Endothelial cell of umbilical vein (primary cell): ENCODE measurements around the gene SIX5. TPM values are rescaled to one million over a fixed set of nuclear protein-coding genes. Genes with fewer than 3 reads are reported as not detected.

ENCODE experiments used
- BruUV-seq: library from RNA; stranded (reverse); fragments of 400-500 nt; replicated peaks from 2 replicates; lab custom pipeline; 2021; lab: Mats Ljungman, UMichigan
- CTCF ChIA-PET: fragments of 300-600, 350-600 bp; sonication (Branson Sonifier 250); formaldehyde crosslinking; loops from one replicate; lab custom pipeline; 2021; ENCODE audit warnings: antibody characterized with exemption, inconsistent platforms; lab: Charles Lee
- POLR2A ChIA-PET: fragments of 300-600, 350-600 bp; sonication (Branson Sonifier 250); formaldehyde crosslinking; loops from one replicate; lab custom pipeline; 2021; ENCODE audit warnings: antibody characterized with exemption, inconsistent platforms; lab: Charles Lee
- DNase-seq: peaks from one replicate; pipeline ENCODE4 v3.0.0-alpha.2; 2011; ENCODE audit warnings: low read depth, low spot score
- FAIRE-seq: peaks from 2 replicates; lab custom pipeline; 2011; peaks lifted over from hg19 to GRCh38; lab: Jason Lieb, UNC
- H2AFZ ChIP-seq: 2 replicates; pipeline ENCODE4 v1.6.0; 2012; ENCODE audit warnings: low read depth, low read length, control low read depth, inconsistent platforms
- H3K27ac ChIP-seq: 2 replicates; pipeline ENCODE4 v1.5.1; 2011; ENCODE audit warnings: low read depth, mild to moderate bottlenecking, control low read depth, low read length, moderate library complexity; ENCODE audit not compliant: insufficient read depth
- H3K27me3 ChIP-seq, 2 experiments: 2 replicates each; pipeline versions ENCODE4 v1.6.0 to v1.6.1; 2011; ENCODE audit warnings: low read length in 2 of 2, mixed read lengths in 1 of 2; ENCODE audit not compliant: control insufficient read depth in 2 of 2, insufficient read depth in 2 of 2
- H3K36me3 ChIP-seq, 2 experiments: 2 replicates in 1 of 2; 3 replicates in 1 of 2; pipeline ENCODE4 v1.5.1; 2011; ENCODE audit warnings: low read length in 2 of 2, mild to moderate bottlenecking in 1 of 2, moderate library complexity in 1 of 2; ENCODE audit not compliant: control insufficient read depth in 2 of 2, insufficient read depth in 2 of 2; ENCODE audit errors: extremely low read depth in 1 of 2
- H3K4me1 ChIP-seq: 3 replicates; pipeline ENCODE4 v1.5.1; 2011; ENCODE audit warnings: mild to moderate bottlenecking, low read length; ENCODE audit not compliant: control insufficient read depth, insufficient read depth; ENCODE audit errors: extremely low read depth
- H3K4me2 ChIP-seq: 2 replicates; pipeline ENCODE4 v1.6.1; 2011; ENCODE audit warnings: low read length, control low read depth, mixed read lengths; ENCODE audit not compliant: insufficient read depth
- H3K4me3 ChIP-seq, 3 experiments: fragments of 200-600 bp in 1 of 3; sonication (generic), shearing (Covaris generic) in 1 of 3; replicated peaks in 1 of 3; 2 replicates each; pipeline ENCODE4 v1.5.1; 2011 to 2016; ENCODE audit warnings: control low read depth in 3 of 3, low read length in 3 of 3, mild to moderate bottlenecking in 2 of 3, inconsistent platforms in 1 of 3, low read depth in 1 of 3, moderate library complexity in 1 of 3; ENCODE audit not compliant: insufficient read depth in 1 of 3
- H3K79me2 ChIP-seq: 2 replicates; pipeline ENCODE4 v1.6.0; 2012; ENCODE audit warnings: low read length, inconsistent platforms; ENCODE audit not compliant: control insufficient read depth, insufficient read depth
- H3K9ac ChIP-seq: replicated peaks from 2 replicates; pipeline ENCODE3; 2011; ENCODE audit warnings: low read length, control low read depth; ENCODE audit not compliant: insufficient read depth; ENCODE audit errors: extremely low read depth
- H3K9me1 ChIP-seq: replicated peaks from 3 replicates; pipeline ENCODE4 v1.6.0; 2011; ENCODE audit warnings: mild to moderate bottlenecking, low read length; ENCODE audit not compliant: control insufficient read depth, insufficient read depth; ENCODE audit errors: extremely low read depth
- H3K9me3 ChIP-seq: replicated peaks from 2 replicates; pipeline ENCODE4 v1.5.1; 2012; ENCODE audit warnings: low read length, inconsistent platforms; ENCODE audit not compliant: control insufficient read depth, insufficient read depth
- H4K20me1 ChIP-seq: replicated peaks from 2 replicates; pipeline ENCODE3; 2011; ENCODE audit warnings: mild to moderate bottlenecking, low read length; ENCODE audit not compliant: control insufficient read depth, insufficient read depth; ENCODE audit errors: extremely low read depth
- CTCF ChIP-seq, 2 donors: IDR thresholded peaks; 1 replicate in 1 of 2; 2 replicates in 1 of 2; pipeline ENCODE4 v1.5.1; 2011; ENCODE audit warnings: low read length in 2 of 2, mild to moderate bottlenecking in 2 of 2, moderate library complexity in 2 of 2, control low read depth in 1 of 2, inconsistent platforms in 1 of 2, low read depth in 1 of 2; ENCODE audit not compliant: insufficient read depth in 1 of 2; ENCODE audit errors: extremely low read depth in 1 of 2
- EZH2 ChIP-seq: IDR thresholded peaks from 2 replicates; pipeline ENCODE4 v1.6.1; 2012; ENCODE audit warnings: borderline replicate concordance, low read depth, mild to moderate bottlenecking, moderate library complexity, low read length, inconsistent platforms; ENCODE audit not compliant: severe bottlenecking
- FOS ChIP-seq: IDR thresholded peaks from 2 replicates; pipeline ENCODE4 v1.6.1; 2011; ENCODE audit warnings: mild to moderate bottlenecking, low read length, moderate library complexity, borderline replicate concordance; ENCODE audit not compliant: insufficient read depth
- GATA2 ChIP-seq: IDR thresholded peaks from 2 replicates; pipeline ENCODE4 v1.7.0; 2011; ENCODE audit warnings: low read depth, mild to moderate bottlenecking, moderate library complexity, mixed read lengths, low read length; ENCODE audit not compliant: insufficient read length, insufficient read depth
- JUN ChIP-seq: IDR thresholded peaks from 2 replicates; pipeline ENCODE4 v1.6.1; 2011; ENCODE audit warnings: borderline replicate concordance, low read depth; ENCODE audit not compliant: insufficient read length, insufficient read depth
- MAX ChIP-seq: IDR thresholded peaks from 2 replicates; pipeline ENCODE4 v1.6.1; 2011; ENCODE audit not compliant: insufficient read depth, insufficient read length
- POLR2A ChIP-seq: IDR thresholded peaks from 2 replicates; pipeline ENCODE4 v1.6.1; 2012; ENCODE audit warnings: low read depth, mild to moderate bottlenecking, control low read depth, low read length
- POLR2AphosphoS5 ChIP-seq: IDR thresholded peaks from 2 replicates; pipeline ENCODE4 v1.6.1; 2012; ENCODE audit warnings: low read depth, mild to moderate bottlenecking, control low read depth, low read length, moderate library complexity; ENCODE audit not compliant: insufficient read depth
- dilution Hi-C: fragments of 300-500 bp; cut with MboI; formaldehyde crosslinking; loops from one replicate; pipeline ENCODE4 v1.15.0; 2019; ENCODE audit warnings: low sequenced_read_pairs; ENCODE audit not compliant: extremely low pct_ligation_motif_present
- intact Hi-C: fragments of 100-400 bp; cut with micrococcal nuclease; formaldehyde crosslinking; loops from one replicate; pipeline ENCODE4 v1.10.0; 2022
- polyA plus RNA-seq, 4 experiments: library from polyadenylated mRNA; depleted of rRNA in 3 of 4; stranded (reverse) in 3 of 4; unstranded in 1 of 4; fragments of >200 nt; gene quantifications; 2 replicates each; pipeline versions ENCODE4 v1.2.1 to v1.2.3, GENCODE V29; 2011 to 2012; ENCODE audit warnings: missing spikeins in 1 of 4
- total RNA-seq: library from RNA; stranded (reverse); gene quantifications from 2 replicates; pipeline ENCODE4 v1.2.3, GENCODE V29; 2021

SIX5 gene
- total and polyA plus RNA-seq, 2 donors (not counting 3 experiments of a cell fraction or from before 2014, with no cell fraction given) = 13.1 to 16.7 TPM

- peaks cover 3 to 4% of the 10 kb centered on the region in 2 experiments for H3K27me3 ChIP-seq
- H3K4me2 ChIP-seq = no peak overlapping the region
- BruUV-seq = no TSS peak
- no peaks in the 10 kb centered on the region for H3K9me1 ChIP-seq
- TF ChIP-seq JUN = no peak
- TF ChIP-seq MAX = no peak
- no peak for TF ChIP-seq EZH2
- TF ChIP-seq CTCF (IDR thresholded peaks at IDR 0.05; ENCODE audit: extremely low read depth in 1 of 2, insufficient read depth in 1 of 2, low read depth in 1 of 2, low read length in 2 of 2) = no peak
- no peak for TF ChIP-seq GATA2
- TF ChIP-seq POLR2AphosphoS5 = no peak
- TF ChIP-seq POLR2A = no peak
- no peak for TF ChIP-seq FOS
- dilution Hi-C loops = no loop called here
- no peaks in the 10 kb centered on the region for H4K20me1 ChIP-seq
- intact Hi-C loops = no loop called here
- DNase-seq (no peak), FAIRE-seq (no peak)
- H3K4me3 ChIP-seq = no peak overlapping the region
- no peak overlapping the region for H2AFZ ChIP-seq
- ChIA-PET POLR2A (no interaction called here), CTCF (interaction anchor here (0.6 to 1.6 kb wide), 3 partner anchors 9 to 29 kb away, joined by 3 read pairs; partner anchors contain the start of gene SIX5)
- no peak overlapping the region for H3K27ac ChIP-seq
- H3K9me3 ChIP-seq = no peaks in the 10 kb centered on the region
- H3K9ac ChIP-seq = no peak overlapping the region
- no peaks in the 10 kb centered on the region for H3K36me3 ChIP-seq
- H3K79me2 ChIP-seq = no peaks in the 10 kb centered on the region
- H3K4me1 ChIP-seq = no peaks in the 10 kb centered on the region
These were observed 29.3 kb downstream of the SIX5 start for GRCh38 chr19:45739498-45740439.
